Kasumi-1 (cell line): Measurements from ENCODE around the gene MRPS21.
"Not testable (repeated sequence)": the region's sequence is repeated elsewhere in the genome, so short reads cannot be mapped to it uniquely, and the experiment has no call there.

Experiments used
- DNase-seq, 2 experiments: peaks; one replicate each; lab custom pipeline; 2025; lab: John Stamatoyannopoulos, UW

The MRPS21 gene

GRCh38 chr1:150281758-150282557 is 11.7 kb upstream of the MRPS21 start, which contains the start of gene CIART:
Gene CIART, plus strand, starts transcription at chr1:150282554. Its CDS starts 714 bp downstream, at chr1:150283268.
- DNase-seq, result peak; percentile 99 to 100

GRCh38 chr1:150282558-150282958 is 11.1 kb upstream of the MRPS21 start:
- no peak for DNase-seq

- DNase-seq, result no peak
These were observed 10.4 kb upstream of the MRPS21 start for GRCh38 chr1:150283260-150283659.

GRCh38 chr1:150288382-150288781 is 5.3 kb upstream of the MRPS21 start:
- DNase-seq, result no peak

- DNase-seq, result no peak
These were observed 4.8 kb upstream of the MRPS21 start for GRCh38 chr1:150288822-150289221.

- DNase-seq, result no peak
These were observed 1.8 kb downstream of the MRPS21 start for GRCh38 chr1:150295476-150295875.

GRCh38 chr1:150299716-150300115 is 6.1 kb downstream of the MRPS21 start:
- no peak for DNase-seq

GRCh38 chr1:150302338-150302737 is 8.7 kb downstream of the MRPS21 start:
- DNase-seq, result no peak

GRCh38 chr1:150302902-150303301 is 9.2 kb downstream of the MRPS21 start:
- no peak for DNase-seq

GRCh38 chr1:150308585-150308984 is 14.9 kb downstream of the MRPS21 start:
- not testable (repeated sequence) for DNase-seq

- DNase-seq, result no peak
These were observed 16.3 kb downstream of the MRPS21 start for GRCh38 chr1:150309758-150310508.

GRCh38 chr1:150311762-150312161 is 18.1 kb downstream of the MRPS21 start:
- DNase-seq, result no peak

GRCh38 chr1:150314691-150315090 is 21.0 kb downstream of the MRPS21 start:
- not testable (repeated sequence) for DNase-seq

GRCh38 chr1:150320667-150320978 is 27.0 kb downstream of the MRPS21 start:
- no peak for DNase-seq

GRCh38 chr1:150321826-150322166 is 28.1 kb downstream of the MRPS21 start:
- DNase-seq, result no peak

GRCh38 chr1:150322310-150322709 is 28.6 kb downstream of the MRPS21 start:
- DNase-seq, result no peak

GRCh38 chr1:150332651-150333290 is 39.1 kb downstream of the MRPS21 start:
- no peak for DNase-seq

- no peak for DNase-seq
These were observed 52.7 kb downstream of the MRPS21 start for GRCh38 chr1:150346316-150346715.

GRCh38 chr1:150352866-150353265 is 59.2 kb downstream of the MRPS21 start:
- DNase-seq, result no peak
